ENCODE data around the gene TTC7B. TPM values are rescaled to one million over a fixed set of nuclear protein-coding genes. Genes with fewer than 3 reads are reported as not detected.

Gene TTC7B
- total and polyA plus RNA-seq, 2 experiments from 2014 or later = 5.2 to 28.2 TPM

DNA sequence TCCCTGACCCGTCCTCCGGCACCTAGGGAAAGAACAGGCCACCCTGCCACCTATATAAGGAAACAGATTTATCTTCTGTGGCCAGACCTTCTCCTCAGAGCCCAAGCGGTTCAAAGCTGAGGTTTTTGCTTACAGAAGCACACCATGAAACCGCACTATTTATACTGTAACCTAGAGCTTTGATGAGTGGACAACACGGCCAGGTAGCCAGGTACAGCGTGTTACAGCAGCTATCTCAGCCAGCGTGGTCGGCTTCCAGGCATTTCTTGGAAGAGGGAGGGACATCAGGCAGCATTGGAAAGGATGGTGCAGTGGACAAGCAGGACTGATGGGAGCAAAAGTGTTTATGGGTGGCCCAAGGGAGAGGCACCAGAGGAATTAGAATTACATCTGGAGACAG lies 34.4 kb downstream of the TTC7B start:
- Histone ChIP-seq H3K4me2 (ENCODE audit: unreplicated experiment) (no peak overlapping the region), H3K79me2 (ENCODE audit: insufficient read depth) (no peaks in the 10 kb centered on the region), H3K27ac (no peak overlapping the region), H3F3A (ENCODE audit: insufficient read depth) (peaks cover 15% of the 10 kb centered on the region), H3K9me3 (ENCODE audit: low read depth) (no peaks in the 10 kb centered on the region), H2AFZ (no peak overlapping the region), H3K4me1 (ENCODE audit: insufficient read depth) (peaks cover 5% of the 10 kb centered on the region), H3K9ac (no peak overlapping the region), H3K36me3 (ENCODE audit: low read depth) (no peaks in the 10 kb centered on the region), H3K27me3 (replicated peaks; ENCODE audit: insufficient read depth) (no peaks in the 10 kb centered on the region), H3K4me3 (no peak overlapping the region), H4K20me1 (ENCODE audit: insufficient read depth) (no peaks in the 10 kb centered on the region), H3K9me2 (ENCODE audit: insufficient read depth) (no peaks in the 10 kb centered on the region)
- in situ Hi-C loops (cut with MboI) = no loop called here
- WGBS, 2 experiments (ENCODE audit: low coverage in 1 of 2, low lambda C conversion rate in 2 of 2, missing lambda C conversion rate in 2 of 2) = 92 to 93% methylated on average over 8 of the region's 8 CpGs
- TF ChIP-seq EZH2 (IDR thresholded peaks at IDR 0.05; ENCODE audit: insufficient read depth, poor library complexity, severe bottlenecking) = no peak
- no peak for TF ChIP-seq EZH2phosphoT487 (IDR thresholded peaks at IDR 0.05; ENCODE audit: insufficient read depth, low read depth)
- no peak for DNase-seq

DNA sequence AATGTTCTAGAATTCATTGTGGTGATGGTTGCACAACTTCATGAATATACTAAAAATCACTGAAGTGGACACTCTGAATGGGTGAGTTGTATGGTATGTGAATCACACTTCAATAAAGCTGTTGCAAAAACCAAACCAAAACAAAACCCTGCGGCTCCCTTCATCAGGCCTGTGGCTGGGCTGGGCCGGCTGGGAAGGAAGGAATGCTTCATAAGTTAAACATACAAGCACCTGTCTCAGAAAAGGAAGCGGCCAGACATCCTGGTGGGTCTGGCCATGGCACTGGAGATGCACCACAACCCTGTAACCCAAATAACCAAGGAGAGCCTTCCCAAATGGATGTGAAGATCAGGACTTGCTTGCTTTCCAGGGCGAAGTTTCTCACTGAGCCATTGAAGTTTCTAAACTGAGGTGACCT lies 34.9 kb downstream of the TTC7B start:
- WGBS, 2 experiments (ENCODE audit: low coverage in 1 of 2, low lambda C conversion rate in 2 of 2, missing lambda C conversion rate in 2 of 2) = 48 to 59% methylated on average over 4 of the region's 4 CpGs
- H3K9me3 ChIP-seq (ENCODE audit: low read depth) = no peaks in the 10 kb centered on the region
- H3F3A ChIP-seq (ENCODE audit: insufficient read depth) = peaks cover 15% of the 10 kb centered on the region
- TF ChIP-seq EZH2 (IDR thresholded peaks at IDR 0.05; ENCODE audit: insufficient read depth, poor library complexity, severe bottlenecking) = no peak
- H3K9ac ChIP-seq = no peak overlapping the region
- peaks cover 5% of the 10 kb centered on the region for H3K4me1 ChIP-seq (ENCODE audit: insufficient read depth)
- no peaks in the 10 kb centered on the region for H4K20me1 ChIP-seq (ENCODE audit: insufficient read depth)
- H3K79me2 ChIP-seq (ENCODE audit: insufficient read depth) = no peaks in the 10 kb centered on the region
- no peak overlapping the region for H3K4me3 ChIP-seq
- H3K27ac ChIP-seq = no peak overlapping the region
- no peaks in the 10 kb centered on the region for H3K9me2 ChIP-seq (ENCODE audit: insufficient read depth)
- peak; percentile 85 for DNase-seq
- no peak overlapping the region for H2AFZ ChIP-seq
- H3K27me3 ChIP-seq (replicated peaks; ENCODE audit: insufficient read depth) = no peaks in the 10 kb centered on the region
- H3K36me3 ChIP-seq (ENCODE audit: low read depth) = no peaks in the 10 kb centered on the region
- H3K4me2 ChIP-seq (ENCODE audit: unreplicated experiment) = no peak overlapping the region
- in situ Hi-C loops (cut with MboI) = no loop called here

DNA sequence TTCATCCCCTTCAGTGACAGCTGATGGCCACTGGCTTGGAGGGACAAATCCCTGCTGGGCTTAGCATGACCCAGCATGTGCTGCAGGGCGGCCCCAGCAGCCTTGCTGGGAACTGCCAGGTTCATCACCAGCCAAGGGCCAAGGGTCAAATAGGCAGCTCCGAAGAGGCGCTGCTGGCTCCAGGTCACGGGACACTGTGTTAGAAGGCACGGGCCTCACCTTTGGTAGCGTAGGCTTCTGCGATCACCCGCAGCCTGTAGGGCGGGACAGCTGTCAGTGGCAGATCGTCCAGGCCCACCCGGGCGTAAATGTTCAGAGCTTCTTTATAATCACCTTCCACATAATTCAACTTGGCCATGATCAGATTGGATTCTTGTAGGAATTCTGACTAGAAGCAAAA lies 35.7 kb downstream of the TTC7B start:
- no peak for TF ChIP-seq EZH2phosphoT487 (IDR thresholded peaks at IDR 0.05; ENCODE audit: insufficient read depth, low read depth)
- TF ChIP-seq EZH2 (IDR thresholded peaks at IDR 0.05; ENCODE audit: insufficient read depth, poor library complexity, severe bottlenecking) = no peak
- Histone ChIP-seq H3K9me3 (ENCODE audit: low read depth) (no peaks in the 10 kb centered on the region), H3K4me1 (ENCODE audit: insufficient read depth) (peaks cover 5% of the 10 kb centered on the region), H3K27ac (no peak overlapping the region), H2AFZ (no peak overlapping the region), H3K79me2 (ENCODE audit: insufficient read depth) (no peaks in the 10 kb centered on the region), H3K9ac (no peak overlapping the region), H3K36me3 (ENCODE audit: low read depth) (no peaks in the 10 kb centered on the region), H3K4me2 (ENCODE audit: unreplicated experiment) (no peak overlapping the region), H3K27me3 (replicated peaks; ENCODE audit: insufficient read depth) (no peaks in the 10 kb centered on the region), H4K20me1 (ENCODE audit: insufficient read depth) (no peaks in the 10 kb centered on the region), H3F3A (ENCODE audit: insufficient read depth) (peaks cover 15% of the 10 kb centered on the region), H3K9me2 (ENCODE audit: insufficient read depth) (no peaks in the 10 kb centered on the region), H3K4me3 (no peak overlapping the region)
- no peak for DNase-seq
- in situ Hi-C loops (cut with MboI) = no loop called here
- 97 to 99% methylated on average over 12 of the region's 12 CpGs for WGBS, 2 experiments (ENCODE audit: low coverage in 1 of 2, low lambda C conversion rate in 2 of 2, missing lambda C conversion rate in 2 of 2)

DNA sequence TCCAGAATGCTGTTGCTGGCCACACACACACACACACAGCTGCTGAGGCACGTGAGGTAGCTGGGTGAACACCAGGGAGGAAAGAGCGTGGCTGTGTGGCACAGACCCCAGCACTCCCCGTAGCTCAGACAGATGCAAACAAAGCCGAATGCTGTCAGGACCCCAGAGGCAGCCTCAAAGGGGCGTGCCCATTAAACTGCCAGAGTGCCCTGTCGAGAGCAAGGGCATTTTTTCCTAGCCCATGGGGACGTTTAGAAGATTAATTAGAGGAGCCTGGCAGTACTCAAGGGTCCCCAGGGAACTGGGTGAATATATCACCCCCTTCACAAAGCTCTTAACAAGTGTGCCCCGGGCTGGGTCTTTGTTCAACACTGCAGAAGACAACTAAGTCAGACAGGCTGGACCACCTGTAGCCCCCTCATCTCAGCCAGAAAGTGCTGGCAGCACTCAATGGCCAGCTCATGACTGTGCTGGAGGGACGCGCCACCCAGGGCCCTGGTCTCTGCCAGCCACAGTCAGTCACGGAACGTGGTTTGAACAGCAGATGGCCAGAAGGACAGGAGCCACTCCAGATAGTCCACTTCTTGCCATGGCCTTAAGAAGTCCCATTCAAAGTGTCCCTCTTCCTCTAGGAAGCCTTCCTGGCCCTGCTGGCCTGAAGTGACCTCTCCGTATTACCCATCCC lies 37.5 kb downstream of the TTC7B start:
- Histone ChIP-seq H3K9ac (no peak overlapping the region), H3K36me3 (ENCODE audit: low read depth) (no peaks in the 10 kb centered on the region), H3K79me2 (ENCODE audit: insufficient read depth) (no peaks in the 10 kb centered on the region), H4K20me1 (ENCODE audit: insufficient read depth) (no peaks in the 10 kb centered on the region), H3F3A (ENCODE audit: insufficient read depth) (peaks cover 15% of the 10 kb centered on the region), H3K27ac (no peak overlapping the region), H3K27me3 (replicated peaks; ENCODE audit: insufficient read depth) (no peaks in the 10 kb centered on the region), H3K4me2 (ENCODE audit: unreplicated experiment) (no peak overlapping the region), H3K9me3 (ENCODE audit: low read depth) (no peaks in the 10 kb centered on the region), H3K4me1 (ENCODE audit: insufficient read depth) (peaks cover 5% of the 10 kb centered on the region), H2AFZ (no peak overlapping the region), H3K4me3 (no peak overlapping the region), H3K9me2 (ENCODE audit: insufficient read depth) (no peaks in the 10 kb centered on the region)
- in situ Hi-C loops (cut with MboI) = no loop called here
- 90 to 92% methylated on average over 13 of the region's 13 CpGs for WGBS, 2 experiments (ENCODE audit: low coverage in 1 of 2, low lambda C conversion rate in 2 of 2, missing lambda C conversion rate in 2 of 2)
- no peak for TF ChIP-seq EZH2 (IDR thresholded peaks at IDR 0.05; ENCODE audit: insufficient read depth, poor library complexity, severe bottlenecking)
- TF ChIP-seq EZH2phosphoT487 (IDR thresholded peaks at IDR 0.05; ENCODE audit: insufficient read depth, low read depth) = no peak
- no peak for DNase-seq
